Fibroblast of mammary gland (primary cell): ENCODE results near the gene FBXW8.

Experiments
- DNase-seq: peaks from one replicate; pipeline ENCODE4 v3.0.0-alpha.2; 2010; ENCODE audit warnings: low read depth
- H3K4me3 ChIP-seq: 2 replicates; pipeline ENCODE4 v1.5.1; 2011; ENCODE audit warnings: low read depth, mild to moderate bottlenecking, low read length, moderate library complexity; ENCODE audit not compliant: control insufficient read depth
- CTCF ChIP-seq: conservative IDR thresholded peaks from 2 replicates; pipeline ENCODE4 v1.5.1; 2011; ENCODE audit warnings: low read depth, low read length, inconsistent platforms; ENCODE audit not compliant: control insufficient read depth, insufficient read depth

The FBXW8 gene

GRCh38 chr12:116870306-116870705, 40.4 kb upstream of the FBXW8 start:
- no peak for TF ChIP-seq CTCF
- no peak for DNase-seq
- no peak overlapping the region for H3K4me3 ChIP-seq

GRCh38 chr12:116874324-116874995, 36.3 kb upstream of the FBXW8 start:
- H3K4me3 ChIP-seq, result no peak overlapping the region
- no peak for TF ChIP-seq CTCF
- DNase-seq, result no peak

- no peak for TF ChIP-seq CTCF
- DNase-seq, result no peak
- no peak overlapping the region for H3K4me3 ChIP-seq
These were observed 34.4 kb upstream of the FBXW8 start for GRCh38 chr12:116876151-116876869.

GRCh38 chr12:116878567-116879508, 31.9 kb upstream of the FBXW8 start:
- DNase-seq, result no peak
- TF ChIP-seq CTCF, result no peak
- no peak overlapping the region for H3K4me3 ChIP-seq

- DNase-seq, result no peak
- H3K4me3 ChIP-seq, result no peak overlapping the region
- TF ChIP-seq CTCF, result no peak
These were observed 31.1 kb upstream of the FBXW8 start for GRCh38 chr12:116879509-116880212.

- DNase-seq, result peak; percentile 13
- no peak for TF ChIP-seq CTCF
- H3K4me3 ChIP-seq, result no peak overlapping the region
These were observed 30.4 kb upstream of the FBXW8 start for GRCh38 chr12:116880213-116880816.
